ENCODE measurements around the gene LAMB3.

DNA sequence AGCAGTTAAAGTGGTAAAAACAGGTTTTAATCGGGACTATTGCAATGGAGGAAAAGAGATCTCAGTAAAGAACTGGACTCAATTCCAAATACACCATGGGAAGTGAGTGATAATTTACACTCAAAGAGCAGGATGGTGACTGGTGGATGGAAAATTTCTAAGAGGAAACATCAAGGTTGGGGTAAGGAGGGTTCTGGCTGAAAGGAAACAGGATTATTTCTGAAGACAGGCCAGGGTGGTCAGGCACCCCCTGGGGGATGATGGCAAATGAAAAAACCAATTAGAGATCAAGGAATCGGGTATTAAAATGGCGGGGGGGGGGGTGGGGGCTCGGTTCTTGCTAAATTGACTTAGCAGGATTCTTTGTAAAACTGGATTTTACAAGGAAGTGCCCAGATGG lies 40.1 kb upstream of the LAMB3 start:
- TF ChIP-seq POLR2AphosphoS5 (IDR thresholded peaks at IDR 0.05) = no peak
- TF ChIP-seq, protein P1, sequence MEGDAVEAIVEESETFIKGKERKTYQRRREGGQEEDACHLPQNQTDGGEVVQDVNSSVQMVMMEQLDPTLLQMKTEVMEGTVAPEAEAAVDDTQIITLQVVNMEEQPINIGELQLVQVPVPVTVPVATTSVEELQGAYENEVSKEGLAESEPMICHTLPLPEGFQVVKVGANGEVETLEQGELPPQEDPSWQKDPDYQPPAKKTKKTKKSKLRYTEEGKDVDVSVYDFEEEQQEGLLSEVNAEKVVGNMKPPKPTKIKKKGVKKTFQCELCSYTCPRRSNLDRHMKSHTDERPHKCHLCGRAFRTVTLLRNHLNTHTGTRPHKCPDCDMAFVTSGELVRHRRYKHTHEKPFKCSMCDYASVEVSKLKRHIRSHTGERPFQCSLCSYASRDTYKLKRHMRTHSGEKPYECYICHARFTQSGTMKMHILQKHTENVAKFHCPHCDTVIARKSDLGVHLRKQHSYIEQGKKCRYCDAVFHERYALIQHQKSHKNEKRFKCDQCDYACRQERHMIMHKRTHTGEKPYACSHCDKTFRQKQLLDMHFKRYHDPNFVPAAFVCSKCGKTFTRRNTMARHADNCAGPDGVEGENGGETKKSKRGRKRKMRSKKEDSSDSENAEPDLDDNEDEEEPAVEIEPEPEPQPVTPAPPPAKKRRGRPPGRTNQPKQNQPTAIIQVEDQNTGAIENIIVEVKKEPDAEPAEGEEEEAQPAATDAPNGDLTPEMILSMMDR (IDR thresholded peaks at IDR 0.05) = no peak
